CD4-positive, alpha-beta T cell (primary cell): ENCODE results near the gene CCDC85A. TPM values are rescaled to one million over a fixed set of nuclear protein-coding genes. Genes with fewer than 3 reads are reported as not detected.

Experiments
- ATAC-seq: fragments of 200-7000 bp; cut with Tn5 transposase; one replicate; pipeline ENCODE4 v1.10.0; 2022; ENCODE audit warnings: mild to moderate bottlenecking; ENCODE audit not compliant: poor library complexity
- CTCF ChIA-PET: fragments of 350-600 bp; sonication (Branson Sonifier 250); formaldehyde crosslinking; loops from one replicate; lab custom pipeline; 2021; ENCODE audit warnings: antibody characterized with exemption, inconsistent platforms; lab: Charles Lee
- POLR2A ChIA-PET: fragments of 350-600 bp; sonication (Branson Sonifier 250); formaldehyde crosslinking; loops from one replicate; lab custom pipeline; 2021; ENCODE audit warnings: antibody characterized with exemption, inconsistent platforms; lab: Charles Lee
- DNase-seq, 14 experiments: peaks; one replicate each; pipeline ENCODE4 v3.0.0-alpha.2; 2013 to 2020; ENCODE audit warnings: mixed read lengths in 2 of 14
- H3K27ac ChIP-seq, 2 donors: one replicate each; pipeline versions ENCODE4 v1.5.1 to v1.7.0; 2013; ENCODE audit warnings: low read length in 2 of 2, low read depth in 1 of 2, mild to moderate bottlenecking in 1 of 2
- H3K27me3 ChIP-seq, 2 experiments: 1 replicate in 1 of 2; 2 replicates in 1 of 2; pipeline versions ENCODE4 v1.6.1 to v1.7.0; 2013; ENCODE audit warnings: low read length in 2 of 2, control low read depth in 1 of 2, mild to moderate bottlenecking in 1 of 2, moderate library complexity in 1 of 2; ENCODE audit not compliant: insufficient read depth in 2 of 2, control insufficient read depth in 1 of 2
- H3K36me3 ChIP-seq: one replicate; pipeline ENCODE4 v1.6.1; 2013; ENCODE audit warnings: low read length, control low read depth; ENCODE audit not compliant: insufficient read depth
- H3K4me1 ChIP-seq: one replicate; pipeline ENCODE4 v1.6.1; 2013; ENCODE audit warnings: low read length, control low read depth; ENCODE audit not compliant: insufficient read depth
- H3K4me3 ChIP-seq: one replicate; pipeline ENCODE4 v1.5.1; 2013; ENCODE audit warnings: mild to moderate bottlenecking, low read length, moderate library complexity
- H3K9me3 ChIP-seq, 2 experiments: 1 replicate in 1 of 2; 2 replicates in 1 of 2; pipeline versions ENCODE4 v1.6.1 to v1.7.0; 2013; ENCODE audit warnings: low read length in 2 of 2, mild to moderate bottlenecking in 2 of 2, control low read depth in 1 of 2, moderate library complexity in 1 of 2; ENCODE audit not compliant: control insufficient read depth in 1 of 2, insufficient read depth in 1 of 2
- H3K27ac Mint-ChIP-seq: one replicate; pipeline ENCODE4 v1.8.0; 2020; ENCODE audit warnings: mixed read lengths
- H3K27me3 Mint-ChIP-seq: one replicate; pipeline ENCODE4 v1.8.0; 2021; ENCODE audit warnings: mixed read lengths
- H3K36me3 Mint-ChIP-seq: one replicate; pipeline ENCODE4 v1.8.0; 2021; ENCODE audit warnings: low read depth, mixed read lengths
- H3K4me1 Mint-ChIP-seq: one replicate; pipeline ENCODE4 v1.8.0; 2021; ENCODE audit warnings: low read depth, mixed read lengths
- H3K4me3 Mint-ChIP-seq: one replicate; pipeline ENCODE4 v1.8.0; 2020; ENCODE audit warnings: mild to moderate bottlenecking, mixed read lengths
- H3K9me3 Mint-ChIP-seq: one replicate; pipeline ENCODE4 v1.8.0; 2020; ENCODE audit warnings: mixed read lengths
- intact Hi-C, 2 experiments: fragments of 100-400 bp; cut with DNase I in 1 of 2; cut with micrococcal nuclease in 1 of 2; formaldehyde crosslinking; loops; one replicate each; pipeline versions ENCODE4 v1.15.1 to v1.9.0; 2023 to 2025; cut with DNase I, micrococcal nuclease
- total RNA-seq, 174 experiments: library from RNA in 2 of 174; stranded (reverse) in 2 of 174; gene quantifications; one replicate each; pipeline ENCODE4 v1.2.3 and lab custom pipeline; 2021 to 2026
- TF ChIP-seq, protein P1 (sequence below): fragments of 200-600 bp; IDR thresholded peaks from one replicate; pipeline ENCODE4 v1.8.0; 2022; ENCODE audit warnings: antibody characterized with exemption, mild to moderate bottlenecking

The CCDC85A gene
- total RNA-seq, 2 experiments from 2014 or later = not detected

DNA sequence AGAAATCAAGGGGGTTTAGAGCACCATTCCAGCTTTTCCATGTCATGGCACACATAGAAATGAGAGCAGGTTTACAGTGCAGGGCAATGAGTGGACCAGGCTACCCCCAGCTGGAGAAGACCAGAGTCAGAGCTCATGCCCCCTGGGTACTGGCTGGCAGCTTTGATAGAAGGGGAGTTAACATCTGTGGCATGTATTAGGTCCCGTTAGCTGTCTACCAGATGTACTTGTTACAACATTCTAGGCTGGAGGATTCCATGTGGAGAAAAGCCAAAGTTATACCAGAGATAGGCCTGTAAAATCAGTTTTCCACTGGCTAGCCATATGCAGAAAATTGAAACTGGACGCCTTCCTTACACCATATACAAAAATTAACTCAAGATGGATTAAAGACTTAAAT lies 109.2 kb downstream of the CCDC85A start:
- DNase-seq (no peak), ATAC-seq (no peak)
- H3K27ac Mint-ChIP-seq = no peak overlapping the region
- H3K27me3 Mint-ChIP-seq = no peaks in the 10 kb centered on the region
- ChIA-PET CTCF (no interaction called here), POLR2A (no interaction called here)
- Histone ChIP-seq H3K9me3 (peaks cover 0 to 5% of the 10 kb centered on the region in 2 experiments), H3K27ac (no peak overlapping the region), H3K4me1 (no peaks in the 10 kb centered on the region), H3K4me3 (no peak overlapping the region), H3K36me3 (no peaks in the 10 kb centered on the region), H3K27me3 (no peaks in the 10 kb centered on the region)
- H3K4me1 Mint-ChIP-seq = no peaks in the 10 kb centered on the region
- H3K9me3 Mint-ChIP-seq = no peaks in the 10 kb centered on the region
- no peaks in the 10 kb centered on the region for H3K36me3 Mint-ChIP-seq
- intact Hi-C loops = no loop called here
- no peak overlapping the region for H3K4me3 Mint-ChIP-seq
- TF ChIP-seq, protein P1, sequence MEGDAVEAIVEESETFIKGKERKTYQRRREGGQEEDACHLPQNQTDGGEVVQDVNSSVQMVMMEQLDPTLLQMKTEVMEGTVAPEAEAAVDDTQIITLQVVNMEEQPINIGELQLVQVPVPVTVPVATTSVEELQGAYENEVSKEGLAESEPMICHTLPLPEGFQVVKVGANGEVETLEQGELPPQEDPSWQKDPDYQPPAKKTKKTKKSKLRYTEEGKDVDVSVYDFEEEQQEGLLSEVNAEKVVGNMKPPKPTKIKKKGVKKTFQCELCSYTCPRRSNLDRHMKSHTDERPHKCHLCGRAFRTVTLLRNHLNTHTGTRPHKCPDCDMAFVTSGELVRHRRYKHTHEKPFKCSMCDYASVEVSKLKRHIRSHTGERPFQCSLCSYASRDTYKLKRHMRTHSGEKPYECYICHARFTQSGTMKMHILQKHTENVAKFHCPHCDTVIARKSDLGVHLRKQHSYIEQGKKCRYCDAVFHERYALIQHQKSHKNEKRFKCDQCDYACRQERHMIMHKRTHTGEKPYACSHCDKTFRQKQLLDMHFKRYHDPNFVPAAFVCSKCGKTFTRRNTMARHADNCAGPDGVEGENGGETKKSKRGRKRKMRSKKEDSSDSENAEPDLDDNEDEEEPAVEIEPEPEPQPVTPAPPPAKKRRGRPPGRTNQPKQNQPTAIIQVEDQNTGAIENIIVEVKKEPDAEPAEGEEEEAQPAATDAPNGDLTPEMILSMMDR = no peak

DNA sequence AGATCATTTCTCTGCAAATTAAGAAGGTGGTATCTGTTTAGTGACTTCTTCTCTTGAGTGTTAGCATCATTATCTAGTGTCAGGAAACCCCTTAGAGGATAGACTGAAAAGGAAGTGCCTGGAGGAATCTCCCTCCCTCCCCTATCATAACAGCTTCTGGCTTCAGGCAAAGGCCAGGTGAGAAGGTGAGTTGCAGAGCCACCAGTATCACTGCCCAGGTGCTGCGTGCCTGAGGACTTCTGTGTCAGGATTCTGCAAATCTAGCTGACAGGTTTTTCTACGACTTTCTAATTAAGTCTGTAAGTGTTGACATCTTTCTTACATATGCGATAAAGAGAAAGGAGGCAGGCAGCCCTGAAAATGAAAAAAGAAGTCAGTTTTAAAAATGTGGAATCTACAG lies 111.9 kb downstream of the CCDC85A start:
- Histone ChIP-seq H3K4me1 (no peaks in the 10 kb centered on the region), H3K27me3 (no peaks in the 10 kb centered on the region), H3K9me3 (peaks cover 0 to 5% of the 10 kb centered on the region in 2 experiments), H3K36me3 (no peaks in the 10 kb centered on the region), H3K27ac (no peak overlapping the region), H3K4me3 (no peak overlapping the region)
- Mint-ChIP-seq H3K4me1 (no peaks in the 10 kb centered on the region), H3K36me3 (no peaks in the 10 kb centered on the region), H3K4me3 (no peak overlapping the region), H3K27me3 (no peaks in the 10 kb centered on the region), H3K27ac (no peak overlapping the region), H3K9me3 (no peaks in the 10 kb centered on the region)
- POLR2A ChIA-PET = no interaction called here
- CTCF ChIA-PET = no interaction called here
- TF ChIP-seq, protein P1 = no peak
- intact Hi-C loops = no loop called here
- no peak for DNase-seq
- no peak for ATAC-seq

DNA sequence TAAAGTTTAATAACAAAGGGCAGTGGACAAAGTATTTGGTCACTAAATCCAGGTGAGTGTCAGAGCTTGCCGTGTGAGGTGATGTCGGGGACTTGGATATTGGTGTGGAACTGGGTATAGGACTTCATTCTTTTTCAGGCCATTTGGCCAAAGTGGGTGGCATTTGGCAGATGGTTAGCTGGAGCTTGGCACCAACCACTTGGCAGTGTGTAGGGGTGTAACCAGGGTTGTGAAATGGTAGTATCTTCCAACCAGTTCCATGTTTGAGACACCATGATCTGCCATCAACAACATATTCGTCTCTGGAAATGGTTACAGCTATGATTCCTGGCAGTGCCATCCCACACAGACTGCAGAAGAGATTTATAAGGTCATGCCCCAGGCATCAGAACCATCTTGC lies 113.9 kb downstream of the CCDC85A start:
- intact Hi-C loops = no loop called here
- H3K36me3 ChIP-seq = no peaks in the 10 kb centered on the region
- H3K4me1 Mint-ChIP-seq = no peaks in the 10 kb centered on the region
- H3K27ac Mint-ChIP-seq = no peak overlapping the region
- no peak for DNase-seq
- TF ChIP-seq, protein P1 = no peak
- ChIA-PET POLR2A (no interaction called here), CTCF (no interaction called here)
- no peak for ATAC-seq
- no peaks in the 10 kb centered on the region for H3K27me3 Mint-ChIP-seq
- H3K36me3 Mint-ChIP-seq = no peaks in the 10 kb centered on the region
- H3K27me3 ChIP-seq = no peaks in the 10 kb centered on the region
- no peaks in the 10 kb centered on the region for H3K9me3 Mint-ChIP-seq
- H3K4me3 ChIP-seq = no peak overlapping the region
- H3K4me3 Mint-ChIP-seq = no peak overlapping the region
- no peak overlapping the region for H3K27ac ChIP-seq
- H3K4me1 ChIP-seq = no peaks in the 10 kb centered on the region
- H3K9me3 ChIP-seq = no peaks in the 10 kb centered on the region
